ENCODE measurements around the gene IL17B.

GRCh38 chr5:149397530-149397929, 18.4 kb upstream of the IL17B start:
- TF ChIP-seq CTCF (IDR thresholded peaks at IDR 0.05; ENCODE audit: extremely low read depth in 1 of 2, insufficient read depth in 1 of 2, low read depth in 1 of 2, low read length in 2 of 2) (no peak), POLR2AphosphoS5 (IDR thresholded peaks at IDR 0.05; ENCODE audit: insufficient read depth, low read depth, low read length) (no peak), EZH2 (IDR thresholded peaks at IDR 0.05; ENCODE audit: borderline replicate concordance, low read depth, low read length, severe bottlenecking) (no peak), GATA2 (IDR thresholded peaks at IDR 0.05; ENCODE audit: insufficient read depth, insufficient read length, low read depth, low read length) (no peak), POLR2A (IDR thresholded peaks at IDR 0.05; ENCODE audit: low read depth, low read length) (no peak), MAX (IDR thresholded peaks at IDR 0.05; ENCODE audit: insufficient read depth, insufficient read length) (no peak)

All from endothelial cell of umbilical vein (primary cell).